Adrenal gland (tissue), 12 donors: ENCODE measurements around the gene UGT1A3. TPM values are rescaled to one million over a fixed set of nuclear protein-coding genes. Genes with fewer than 3 reads are reported as not detected.

Source experiments
- DNase-seq, 7 donors: peaks; one replicate each; pipeline ENCODE4 v3.0.0-alpha.2; 2019 to 2020
- H3K27ac ChIP-seq, 5 donors: fragments of 200-600 bp; sonication (generic) in 4 of 5; 1 replicate in 3 of 5; 2 replicates in 2 of 5; pipeline versions ENCODE4 v1.5.1 to v1.8.0; 2016 to 2020; ENCODE audit warnings: mild to moderate bottlenecking in 1 of 5
- H3K27me3 ChIP-seq: fragments of 200-600 bp; 2 replicates; pipeline ENCODE4 v1.8.0; 2021
- H3K36me3 ChIP-seq, 2 donors: fragments of 200-600 bp; replicated peaks in 1 of 2; 1 replicate in 1 of 2; 2 replicates in 1 of 2; pipeline versions ENCODE4 v1.5.1 to v1.8.0; 2018 to 2022
- H3K4me1 ChIP-seq, 2 donors: fragments of 200-600 bp; replicated peaks in 1 of 2; 1 replicate in 1 of 2; 2 replicates in 1 of 2; pipeline versions ENCODE4 v1.5.1 to v1.8.0; 2018 to 2021
- H3K4me3 ChIP-seq, 4 donors: fragments of 200-600 bp; sonication (generic) in 3 of 4; one replicate each; pipeline ENCODE4 v1.5.1; 2016 to 2018
- H3K9me3 ChIP-seq, 3 donors: fragments of 200-600 bp; sonication (generic) in 1 of 3; replicated peaks in 1 of 3; 1 replicate in 2 of 3; 2 replicates in 1 of 3; pipeline versions ENCODE4 v1.5.1 to v1.8.0; 2016 to 2021
- POLR2A ChIP-seq, 2 donors: fragments of 450-650 bp; IDR thresholded peaks; one replicate each; pipeline ENCODE4 v1.6.1; 2017; ENCODE audit warnings: antibody characterized with exemption in 2 of 2, mild to moderate bottlenecking in 2 of 2, moderate library complexity in 1 of 2
- WGBS, 4 donors: extraction: QIAGEN DNeasy Blood & Tissue Kit in 2 of 4; methylation state at CpG; one replicate each; pipeline versions ENCODE4 v1.1.5 to v1.1.7; 2013 to 2017; 5-methylcytosine and 5-hydroxymethylcytosine counted together
- intact Hi-C, 2 donors: fragments of 100-400 bp; cut with DNase I; formaldehyde crosslinking; loops; one replicate each; pipeline versions ENCODE4 v1.14.1 to v1.15.0; 2022 to 2023
- polyA plus RNA-seq, 3 donors: library from polyadenylated mRNA; stranded (reverse); fragments of 200-250 nt in 2 of 3; fragments of 350-450 nt in 1 of 3; fragmentation: Illumina TruSeq in 1 of 3; extraction: RNeasy Lipid Tissue Mini Kit (QIAGEN cat#74804) in 1 of 3; gene quantifications; one replicate each; pipeline ENCODE4 v1.2.3, GENCODE V29; 2013 to 2014
- total RNA-seq, 9 donors: library from RNA; depleted of rRNA in 4 of 9; stranded (reverse); fragments of >200 nt in 4 of 9; fragments of 120-200 nt in 1 of 9; fragmentation: NEBNext Ultra II Directional in 1 of 9; extraction: Animal tissue kit (Norgen Biotek cat#: 25700) in 1 of 9; gene quantifications; one replicate each; pipeline versions ENCODE4 v1.1.0 to v1.2.4, GENCODE V29; 2013 to 2023
- TF ChIP-seq, protein P1 (sequence below), 6 experiments: fragments of 450-650 bp in 4 of 6; fragments of 200-600 bp in 2 of 6; sonication (generic) in 1 of 6; IDR thresholded peaks; 1 replicate in 5 of 6; 2 replicates in 1 of 6; pipeline versions ENCODE4 v1.5.1 to v1.8.0; 2016 to 2021; ENCODE audit warnings: antibody characterized with exemption in 6 of 6, mild to moderate bottlenecking in 2 of 6, moderate library complexity in 1 of 6
- donor health status: healthy with polysubstance abuse.
- donor health status: Bipolar disorder and iron deficiency.
- donor health status: DM: yes; HTN: yes; CAD: no.
- donor health status: DM: no; HTN: no; CAD: no.
- donor health status: DM: no; HTN: no; CAD: no.
- donor health status: DM: yes; HTN: yes; CAD: no.

UGT1A3 gene
- total and polyA plus RNA-seq, 12 donors = not detected

GRCh38 chr2:233775414-233775813 lies 46.6 kb downstream of the UGT1A3 start:
- intact Hi-C loops = no loop called here
- Histone ChIP-seq H3K9me3 (no peaks in the 10 kb centered on the region), H3K36me3 (no peaks in the 10 kb centered on the region), H3K4me3 (no peak overlapping the region), H3K27me3 (no peaks in the 10 kb centered on the region), H3K4me1 (no peaks in the 10 kb centered on the region), H3K27ac (no peak overlapping the region)
- DNase-seq = no peak
- TF ChIP-seq POLR2A (IDR thresholded peaks at IDR 0.05) = no peak
- TF ChIP-seq, protein P1, sequence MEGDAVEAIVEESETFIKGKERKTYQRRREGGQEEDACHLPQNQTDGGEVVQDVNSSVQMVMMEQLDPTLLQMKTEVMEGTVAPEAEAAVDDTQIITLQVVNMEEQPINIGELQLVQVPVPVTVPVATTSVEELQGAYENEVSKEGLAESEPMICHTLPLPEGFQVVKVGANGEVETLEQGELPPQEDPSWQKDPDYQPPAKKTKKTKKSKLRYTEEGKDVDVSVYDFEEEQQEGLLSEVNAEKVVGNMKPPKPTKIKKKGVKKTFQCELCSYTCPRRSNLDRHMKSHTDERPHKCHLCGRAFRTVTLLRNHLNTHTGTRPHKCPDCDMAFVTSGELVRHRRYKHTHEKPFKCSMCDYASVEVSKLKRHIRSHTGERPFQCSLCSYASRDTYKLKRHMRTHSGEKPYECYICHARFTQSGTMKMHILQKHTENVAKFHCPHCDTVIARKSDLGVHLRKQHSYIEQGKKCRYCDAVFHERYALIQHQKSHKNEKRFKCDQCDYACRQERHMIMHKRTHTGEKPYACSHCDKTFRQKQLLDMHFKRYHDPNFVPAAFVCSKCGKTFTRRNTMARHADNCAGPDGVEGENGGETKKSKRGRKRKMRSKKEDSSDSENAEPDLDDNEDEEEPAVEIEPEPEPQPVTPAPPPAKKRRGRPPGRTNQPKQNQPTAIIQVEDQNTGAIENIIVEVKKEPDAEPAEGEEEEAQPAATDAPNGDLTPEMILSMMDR (IDR thresholded peaks at IDR 0.05) = no peak
- WGBS, 4 donors = 86 to 92% (median 91%) methylated on average over 6 of the region's 6 CpGs

- Histone ChIP-seq H3K4me3 (no peak within 1 kb of the TSS), H3K4me1 (no peaks in the 10 kb centered on the region), H3K9me3 (no peaks in the 10 kb centered on the region), H3K36me3 (no peaks in the 10 kb centered on the region), H3K27me3 (no peaks in the 10 kb centered on the region), H3K27ac (no peak within 1 kb of the TSS)
- DNase-seq = no peak
- intact Hi-C loops = no loop called here
- 65 to 84% (median 69%) methylated on average over 2 of the region's 2 CpGs for WGBS, 4 donors
- TF ChIP-seq, protein P1 (IDR thresholded peaks at IDR 0.05) = no peak
- TF ChIP-seq POLR2A (IDR thresholded peaks at IDR 0.05) = no peak
Measured at GRCh38 chr2:233778030-233778429, 49.2 kb downstream of the UGT1A3 start, which contains the start of gene MROH2A. MROH2A (plus strand) TSS chr2:233778330; CDS start chr2:233779359, 1,029 bp downstream.

DNA sequence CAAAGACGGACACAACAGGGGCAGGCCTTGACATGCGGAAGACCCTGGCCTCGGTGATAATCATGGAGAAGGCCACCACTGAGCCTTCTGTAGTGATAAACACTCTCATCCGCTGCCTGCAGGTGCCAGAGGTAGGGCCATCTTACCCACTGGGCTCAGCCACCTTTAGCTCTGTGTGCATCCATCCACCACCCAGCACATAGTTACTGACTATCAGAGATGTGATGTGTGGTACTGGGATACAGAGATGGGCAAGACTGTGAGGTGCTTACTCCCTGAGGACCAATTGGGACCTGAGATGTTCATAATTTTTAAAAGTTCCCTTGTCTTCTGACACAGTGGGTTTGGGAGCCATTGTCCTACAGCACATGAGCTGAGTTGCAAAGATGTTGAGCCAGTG lies 50.9 kb downstream of the UGT1A3 start:
- intact Hi-C loops = no loop called here
- no peaks in the 10 kb centered on the region for H3K9me3 ChIP-seq
- no peak overlapping the region for H3K4me3 ChIP-seq
- no peaks in the 10 kb centered on the region for H3K36me3 ChIP-seq
- H3K27me3 ChIP-seq = no peaks in the 10 kb centered on the region
- WGBS, 4 donors = 40 to 79% (median 79%) methylated on average over 1 to 4 of the region's 4 CpGs
- TF ChIP-seq, protein P1 (IDR thresholded peaks at IDR 0.05) = no peak
- no peak for TF ChIP-seq POLR2A (IDR thresholded peaks at IDR 0.05)
- H3K27ac ChIP-seq = no peak overlapping the region
- DNase-seq = no peak
- no peaks in the 10 kb centered on the region for H3K4me1 ChIP-seq

- TF ChIP-seq POLR2A (IDR thresholded peaks at IDR 0.05) = no peak
- TF ChIP-seq, protein P1 (IDR thresholded peaks at IDR 0.05) = no peak
- H3K4me3 ChIP-seq = no peak overlapping the region
- no peaks in the 10 kb centered on the region for H3K36me3 ChIP-seq
- H3K27me3 ChIP-seq = no peaks in the 10 kb centered on the region
- H3K4me1 ChIP-seq = no peaks in the 10 kb centered on the region
- H3K27ac ChIP-seq = no peak overlapping the region
- H3K9me3 ChIP-seq = no peaks in the 10 kb centered on the region
- 76 to 85% (median 81%) methylated on average over 4 of the region's 4 CpGs for WGBS, 4 donors
- intact Hi-C loops = no loop called here
- no peak for DNase-seq
Measured at GRCh38 chr2:233780771-233781170, 51.9 kb downstream of the UGT1A3 start.
